NOMO-1 (cell line): ENCODE results near the gene NPHP4.
"Not testable (repeated sequence)": the region's sequence is repeated elsewhere in the genome, so short reads cannot be mapped to it uniquely, and the experiment has no call there.

ENCODE experiments used
- DNase-seq, 2 experiments: peaks; one replicate each; lab custom pipeline; 2025; ENCODE audit not compliant: unreplicated experiment in 2 of 2; lab: John Stamatoyannopoulos, UW

Gene NPHP4

DNA sequence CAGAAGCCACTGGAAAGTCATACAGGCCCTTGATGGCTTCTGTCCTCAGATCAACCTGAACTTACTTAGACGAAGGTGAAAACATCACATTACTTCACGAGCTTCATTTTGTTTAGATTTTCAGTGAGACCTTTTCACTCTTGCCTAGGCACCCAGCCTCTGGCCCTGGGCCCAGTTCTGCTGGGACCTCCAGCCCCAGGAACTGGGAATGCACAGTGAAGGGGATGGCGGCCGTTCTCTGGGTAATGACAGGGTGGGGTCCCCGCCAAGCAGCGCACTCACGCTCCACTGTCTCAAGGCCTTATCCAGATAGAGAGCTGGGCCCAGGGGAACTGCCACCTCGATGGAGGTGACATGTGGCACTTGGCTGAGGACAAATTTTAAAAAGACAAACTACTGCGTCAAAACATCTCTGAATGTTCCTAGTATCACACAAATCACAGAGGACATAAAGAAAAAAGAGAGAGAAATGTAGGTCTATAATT lies 54.8 kb downstream of the NPHP4 start:
- DNase-seq = no peak

DNA sequence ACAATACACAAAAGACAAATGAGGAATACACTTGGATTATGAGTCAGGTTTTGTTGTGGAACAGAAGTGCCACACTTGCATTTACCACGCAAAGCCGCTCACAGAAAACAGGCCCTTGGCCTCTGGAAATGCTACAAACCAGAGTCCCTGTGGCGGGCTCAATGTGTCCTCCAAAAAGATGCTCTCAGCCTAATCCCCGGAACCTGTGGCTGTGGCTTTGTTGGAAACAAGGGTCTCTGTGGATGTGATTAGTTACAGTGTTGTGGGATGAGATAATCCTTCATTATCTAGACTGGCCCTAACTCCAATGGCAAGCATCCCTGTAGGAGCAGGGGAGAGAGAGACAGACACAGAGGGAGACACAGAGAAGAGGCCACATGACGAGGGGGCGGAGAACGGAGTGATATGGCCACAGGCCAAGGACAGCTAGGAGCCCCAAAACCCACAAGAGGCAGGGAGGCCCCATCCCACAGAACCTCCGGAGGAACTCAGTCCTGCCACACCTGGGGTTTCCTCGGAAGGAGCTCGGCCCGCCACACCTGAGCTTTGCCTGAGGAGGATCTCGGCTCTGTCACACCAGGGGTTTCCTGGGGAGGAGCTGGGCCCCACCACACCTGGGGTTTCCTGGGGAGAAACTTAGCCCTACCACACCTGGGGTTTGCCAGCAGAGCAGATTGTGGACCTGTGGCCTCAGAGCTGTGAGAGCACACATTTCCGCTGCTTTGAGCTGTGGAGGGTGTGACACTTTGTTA lies 55.4 kb downstream of the NPHP4 start:
- DNase-seq = no peak

DNA sequence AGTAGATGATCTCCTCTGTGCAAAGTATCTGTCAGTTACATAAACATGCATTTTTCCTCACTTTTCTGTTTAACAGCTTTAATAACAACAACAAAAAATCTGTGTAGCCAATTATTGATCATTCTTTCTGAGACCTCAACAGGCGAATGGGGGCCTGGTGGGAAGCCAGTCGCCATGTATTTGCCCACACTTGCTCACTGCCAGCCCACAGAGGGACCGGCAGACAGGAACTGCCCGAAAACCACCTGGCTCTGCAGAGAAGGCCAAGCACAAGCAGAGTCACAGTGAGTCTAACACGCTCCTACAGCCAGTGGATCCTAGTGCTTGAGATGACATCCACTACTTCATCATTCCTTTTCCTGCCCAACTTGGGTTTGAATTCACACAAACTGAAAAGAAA lies 56.1 kb downstream of the NPHP4 start:
- DNase-seq = no peak

DNA sequence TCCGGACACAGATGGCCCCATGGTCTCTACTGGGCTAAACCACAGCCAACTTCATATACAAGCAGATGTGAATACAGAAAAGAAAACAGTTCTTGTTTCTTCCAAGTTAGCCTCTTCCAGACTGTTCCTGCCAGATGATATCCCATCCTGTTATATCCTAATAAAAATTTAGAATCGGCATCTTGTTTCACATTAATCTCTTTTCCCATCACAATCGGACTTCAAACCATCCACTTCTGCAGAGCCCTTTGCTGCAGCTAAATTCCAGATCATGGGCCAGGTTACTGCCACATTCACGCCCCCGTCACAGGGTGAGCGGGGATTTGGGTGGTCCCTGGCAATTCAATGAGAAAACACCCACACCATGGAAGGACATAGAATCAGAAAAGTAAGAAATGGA lies 57.2 kb downstream of the NPHP4 start:
- DNase-seq = no peak

DNA sequence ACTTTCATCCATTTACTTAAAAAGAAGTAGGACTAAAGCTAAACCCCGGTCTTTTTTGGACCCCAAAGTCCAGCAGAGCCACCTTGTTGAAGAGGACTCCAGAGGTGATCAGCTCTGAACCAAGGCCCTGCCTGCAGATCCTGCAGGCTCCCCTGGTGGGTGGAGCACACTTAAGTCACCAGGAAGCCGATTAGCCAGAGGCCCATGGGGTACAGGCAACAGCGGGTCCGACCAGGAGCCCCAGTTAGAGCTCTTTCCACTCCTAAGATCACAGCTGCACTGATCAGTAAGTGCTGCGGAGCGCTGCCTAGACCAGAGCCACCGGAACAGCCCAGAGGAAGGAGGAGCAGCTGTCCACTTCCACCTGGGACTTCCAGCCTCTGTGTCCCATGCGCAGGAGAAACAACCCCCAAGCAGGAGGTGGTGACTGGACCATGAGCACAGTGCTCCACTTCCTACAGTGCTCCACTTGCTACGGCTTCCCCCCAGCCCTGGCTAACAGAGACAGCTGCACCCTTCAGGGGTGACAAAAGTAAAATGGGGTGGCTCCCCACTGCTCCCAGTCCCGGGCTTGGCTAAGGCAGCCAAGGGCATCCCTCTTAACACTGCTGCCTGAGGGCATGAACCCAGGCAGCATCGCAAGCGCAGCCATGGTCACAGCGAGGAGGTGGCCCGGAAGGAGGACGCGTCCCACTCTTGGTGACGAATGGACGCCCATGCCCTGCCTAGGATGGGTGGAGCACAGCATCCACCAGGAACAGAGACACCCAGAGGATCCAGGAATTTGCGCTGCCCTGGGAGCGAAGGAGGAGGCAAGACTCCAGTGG lies 58.0 kb downstream of the NPHP4 start:
- no peak for DNase-seq

DNA sequence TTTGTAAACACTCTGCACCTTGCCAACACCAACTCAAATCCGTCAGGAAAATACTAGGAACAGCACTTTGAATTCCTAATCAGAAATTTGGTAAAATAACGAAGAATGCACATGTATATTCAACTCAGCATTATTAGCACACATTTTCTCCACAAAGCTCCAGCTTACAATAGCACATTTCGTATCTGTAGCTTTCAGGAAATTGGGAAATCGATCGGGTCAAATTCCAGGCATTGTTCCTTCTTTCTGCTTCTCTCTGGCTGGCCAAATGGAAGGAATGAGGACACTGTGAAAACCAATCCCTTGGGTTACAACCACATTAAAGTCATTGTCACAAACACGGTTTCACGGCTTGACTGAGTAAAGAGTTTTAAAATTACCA lies 58.6 kb downstream of the NPHP4 start:
- DNase-seq = no peak

DNA sequence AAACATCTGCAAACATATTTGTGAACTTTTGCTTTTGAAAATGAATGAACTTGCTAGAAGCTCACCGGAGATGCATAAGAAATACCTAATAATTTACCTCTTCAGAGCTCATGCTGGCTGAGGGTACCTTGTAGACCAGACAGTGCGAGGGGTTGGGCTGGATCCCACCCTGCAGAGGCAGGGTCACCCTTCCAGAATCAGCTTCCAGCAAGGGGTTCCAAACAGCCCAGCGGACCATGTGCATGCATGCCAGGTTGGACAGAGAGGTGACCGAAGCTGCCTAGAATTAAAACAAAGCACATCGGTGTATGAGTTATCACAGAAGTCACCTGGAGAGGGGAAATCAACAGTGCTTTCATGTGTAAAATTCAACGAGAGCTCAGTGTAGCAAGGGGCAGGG lies 59.2 kb downstream of the NPHP4 start:
- DNase-seq = no peak

DNA sequence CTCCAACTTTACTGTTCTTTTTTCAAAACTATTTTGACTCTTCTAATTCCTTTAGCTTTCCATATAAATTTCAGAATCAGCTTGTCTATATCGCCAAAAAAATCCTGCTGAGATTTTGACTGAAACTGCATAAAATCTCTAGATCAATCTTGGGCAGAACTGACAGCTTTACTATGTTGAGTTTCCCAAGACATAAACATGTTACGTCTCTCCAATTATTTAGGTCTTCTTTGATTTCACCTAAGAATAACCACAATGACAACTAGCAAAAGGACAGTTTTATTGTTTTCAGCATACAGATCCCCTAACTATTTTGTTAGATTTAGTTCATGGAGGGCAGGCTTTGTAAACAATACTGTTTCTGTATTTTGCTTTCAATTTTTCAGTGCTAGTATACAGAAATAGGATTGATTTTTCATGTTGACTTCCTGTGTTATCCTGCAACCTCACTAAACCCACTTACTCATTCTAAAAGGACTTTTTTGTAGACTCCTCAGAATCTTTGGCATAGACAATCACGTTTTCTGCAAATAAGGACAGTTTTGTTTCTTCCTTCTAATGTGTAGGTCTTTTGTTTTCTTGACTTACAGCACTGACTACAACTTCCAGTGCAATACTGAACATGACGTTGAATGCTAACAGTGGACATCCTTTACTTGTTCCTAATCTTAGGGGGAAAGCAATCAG lies 63.4 kb downstream of the NPHP4 start:
- DNase-seq = no peak

DNA sequence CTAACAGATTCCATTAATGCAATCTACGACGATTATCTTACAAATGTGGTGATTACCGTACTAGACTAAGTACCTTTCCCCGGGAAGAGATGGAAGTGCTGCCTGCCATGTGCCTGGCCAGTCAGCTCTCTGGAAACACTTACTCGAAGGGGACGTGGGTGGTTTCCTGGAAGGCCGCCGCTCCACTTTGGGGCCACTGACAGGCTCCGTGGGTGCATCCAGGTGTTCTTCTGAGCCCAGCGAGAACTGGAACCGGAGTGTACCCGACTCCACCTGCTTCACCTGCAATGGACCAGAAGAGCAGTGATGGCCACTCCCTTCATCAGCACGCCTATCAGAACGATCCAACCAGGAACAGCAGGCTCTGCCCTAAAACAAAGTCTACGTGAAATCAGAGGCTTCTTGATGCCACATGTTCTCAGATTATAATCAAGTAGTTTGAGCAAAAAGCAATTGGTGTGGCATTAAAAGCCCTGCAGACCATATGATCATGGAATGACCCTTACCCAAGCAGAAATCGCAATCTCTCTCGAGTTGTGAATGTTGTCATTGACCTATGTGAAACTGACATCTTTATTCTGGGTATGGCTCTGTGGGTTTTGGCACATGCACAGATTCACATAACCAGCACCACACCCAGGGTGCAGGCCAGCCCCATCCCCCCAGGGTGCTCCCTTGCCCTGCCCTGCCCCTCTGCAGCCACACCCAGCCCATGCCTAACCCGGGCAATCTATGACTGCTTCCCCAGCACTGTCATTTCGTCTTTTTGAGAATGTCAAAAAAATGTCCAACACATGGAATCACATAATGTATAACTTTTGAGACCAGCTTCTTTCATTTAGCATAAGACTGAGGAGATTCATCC lies 64.5 kb downstream of the NPHP4 start:
- DNase-seq = no peak

DNA sequence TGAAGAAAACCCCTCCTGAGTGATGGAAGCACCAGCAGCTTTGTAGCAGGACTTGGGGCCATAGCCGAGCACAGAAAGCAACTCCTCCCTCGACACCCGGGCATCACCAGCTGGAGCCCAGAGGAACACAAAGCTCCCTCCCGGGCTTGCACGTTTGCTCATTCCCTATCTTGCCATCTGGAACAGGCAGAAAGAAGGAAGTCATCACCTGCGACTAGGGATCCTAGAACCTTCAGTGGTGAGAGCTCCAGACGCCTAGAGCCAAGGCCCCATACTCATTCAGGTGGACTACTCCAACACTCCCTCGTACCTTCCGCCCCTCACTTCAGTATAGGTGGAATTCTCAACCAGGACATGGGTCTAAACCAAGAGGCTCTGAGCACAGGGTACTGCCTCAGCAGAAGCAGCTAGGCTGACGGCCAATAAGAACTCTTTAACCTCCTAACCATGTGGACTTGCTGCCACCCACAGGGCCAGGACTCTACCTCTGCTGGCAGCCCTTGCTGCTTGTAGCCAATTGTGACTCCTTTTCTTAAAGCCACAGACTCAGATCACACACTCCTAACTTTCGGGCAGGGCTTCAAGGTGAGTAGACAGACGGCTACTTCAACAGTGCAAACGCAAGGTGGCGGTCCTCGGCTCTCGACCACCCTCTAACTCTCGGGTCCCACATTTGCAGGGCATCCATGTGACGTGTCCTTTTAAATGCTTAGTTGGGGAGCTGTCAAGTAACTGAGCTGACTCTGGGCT lies 65.4 kb downstream of the NPHP4 start:
- no peak for DNase-seq

DNA sequence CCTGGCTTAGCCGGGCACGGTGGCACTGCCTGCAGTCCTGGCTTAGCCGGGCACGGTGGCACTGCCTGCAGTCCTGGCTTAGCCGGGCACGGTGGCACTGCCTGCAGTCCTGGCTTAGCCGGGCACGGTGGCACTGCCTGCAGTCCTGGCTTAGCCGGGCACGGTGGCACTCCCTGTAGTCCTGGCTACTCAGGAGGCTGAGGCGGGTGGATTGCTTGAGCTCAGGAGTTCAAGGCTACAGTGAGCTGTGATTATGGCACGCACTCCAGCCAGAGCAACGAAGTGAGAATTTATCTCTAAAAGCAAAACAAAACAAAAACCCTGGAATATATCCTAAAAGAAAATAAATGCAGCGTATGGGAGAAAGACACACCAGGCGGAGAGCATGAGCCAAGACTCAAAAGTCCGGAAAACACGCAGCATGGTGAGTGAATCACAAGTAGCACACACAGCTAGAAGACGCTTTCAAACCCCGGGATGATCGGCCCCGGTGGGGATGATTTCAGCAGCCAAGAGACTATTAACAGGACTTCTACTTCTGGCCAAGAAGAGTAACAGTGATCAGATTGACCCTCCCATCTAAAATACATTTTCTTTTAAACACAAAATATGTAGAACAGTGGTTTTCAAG lies 69.4 kb downstream of the NPHP4 start:
- DNase-seq = not testable (repeated sequence)

DNA sequence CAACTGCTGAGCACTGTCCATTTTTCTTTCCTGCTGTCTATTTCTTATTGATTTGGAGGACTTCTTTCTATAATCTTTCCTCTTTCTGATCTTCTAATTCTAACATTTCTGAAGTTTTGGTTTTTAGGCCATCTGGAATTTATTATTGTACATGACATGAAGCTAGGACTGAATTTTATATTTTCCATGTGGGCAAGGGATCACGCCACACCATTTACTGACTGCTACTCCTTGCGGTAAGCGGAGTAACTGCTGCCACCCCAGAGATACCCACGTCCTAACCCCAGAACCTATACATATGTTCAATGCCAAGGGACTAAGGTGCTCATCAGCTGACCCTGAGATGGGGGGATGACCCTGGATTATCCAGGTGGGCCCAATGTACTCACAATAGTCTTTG lies 70.6 kb downstream of the NPHP4 start:
- no peak for DNase-seq

DNA sequence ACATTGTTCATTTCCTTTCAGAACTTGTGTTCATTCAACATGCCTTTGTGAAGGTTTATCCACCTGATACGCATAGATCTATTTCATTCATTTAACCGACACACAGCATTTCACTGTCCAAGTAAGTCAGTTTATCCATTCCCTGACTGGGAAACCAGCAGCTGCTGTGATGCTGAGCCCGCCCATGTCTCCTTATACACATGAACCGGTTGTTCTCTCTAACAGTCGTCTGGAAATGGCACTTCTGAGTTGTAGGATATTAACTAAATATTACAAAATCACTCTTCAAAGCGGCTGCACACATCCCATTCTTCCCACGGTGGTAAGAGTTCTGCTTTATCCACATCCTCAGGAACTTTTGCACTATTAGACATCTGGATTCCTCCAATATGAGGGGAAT lies 71.1 kb downstream of the NPHP4 start:
- no peak for DNase-seq

DNA sequence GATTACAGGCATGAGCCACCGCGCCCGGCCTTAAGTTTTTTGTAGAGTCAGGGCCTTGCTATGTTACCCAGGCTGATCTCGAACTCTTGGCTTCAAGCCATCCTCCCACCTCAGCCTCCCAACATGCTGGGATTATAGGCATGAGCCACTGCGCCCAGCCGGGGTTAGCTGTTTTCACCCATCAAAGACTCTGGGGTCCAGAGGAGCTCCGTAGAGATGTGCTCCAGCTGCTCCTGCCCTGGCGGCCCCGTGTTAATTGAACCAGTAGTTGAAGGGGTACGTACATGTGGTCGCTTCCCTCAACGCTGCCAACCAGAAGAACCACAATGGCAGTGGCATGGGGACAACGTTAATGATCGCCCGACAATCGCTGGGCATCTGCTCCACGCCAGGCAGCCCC lies 72.0 kb downstream of the NPHP4 start:
- no peak for DNase-seq

DNA sequence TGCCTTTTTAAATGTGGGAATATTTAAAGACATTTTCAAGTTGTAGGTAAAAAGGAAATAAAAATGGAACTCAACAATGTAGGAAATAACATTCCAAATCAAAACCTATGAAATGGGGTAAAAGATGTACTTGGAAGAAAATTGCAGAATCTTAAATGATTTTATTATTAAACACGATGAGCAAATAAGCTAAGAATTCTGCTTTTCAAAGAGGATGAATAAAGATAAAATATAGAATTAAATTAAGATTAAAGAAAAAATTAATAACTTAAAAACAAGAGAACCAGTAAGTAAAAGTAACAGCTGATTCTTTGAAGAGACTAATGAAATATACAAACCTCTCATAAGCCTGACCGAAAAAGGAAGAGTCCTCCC lies 74.0 kb downstream of the NPHP4 start:
- DNase-seq = no peak

DNA sequence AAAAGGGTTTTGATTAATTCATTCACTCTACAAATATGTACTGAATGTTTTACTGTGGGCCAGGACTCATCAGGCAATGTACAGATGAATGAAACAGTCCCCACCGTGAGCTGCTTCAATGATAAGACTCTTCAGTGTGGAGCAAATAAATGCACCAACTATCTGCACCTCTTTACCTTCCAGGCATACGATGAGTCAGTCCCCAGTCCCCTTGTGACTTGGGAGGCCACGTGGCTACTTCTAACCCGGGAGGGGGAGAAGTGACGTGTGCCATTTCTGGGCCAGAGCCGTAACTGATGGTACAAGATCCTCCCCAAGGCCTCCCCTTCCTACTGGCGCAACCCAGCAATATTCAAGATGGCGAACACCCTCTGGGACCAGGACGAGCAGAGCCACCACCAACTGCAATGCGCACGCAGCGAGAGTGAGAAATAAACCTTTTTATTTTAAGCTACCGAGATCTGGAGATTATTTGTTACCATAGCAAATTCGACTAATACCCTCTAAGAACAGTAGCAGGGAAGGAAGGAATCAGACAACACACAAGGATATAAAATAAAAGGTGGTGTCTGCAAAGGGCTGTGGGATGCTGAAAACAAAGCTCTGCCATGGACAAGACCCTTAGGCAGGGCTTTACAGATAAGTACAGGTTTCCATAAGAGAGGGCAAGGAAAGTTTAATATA lies 74.5 kb downstream of the NPHP4 start:
- no peak for DNase-seq

DNA sequence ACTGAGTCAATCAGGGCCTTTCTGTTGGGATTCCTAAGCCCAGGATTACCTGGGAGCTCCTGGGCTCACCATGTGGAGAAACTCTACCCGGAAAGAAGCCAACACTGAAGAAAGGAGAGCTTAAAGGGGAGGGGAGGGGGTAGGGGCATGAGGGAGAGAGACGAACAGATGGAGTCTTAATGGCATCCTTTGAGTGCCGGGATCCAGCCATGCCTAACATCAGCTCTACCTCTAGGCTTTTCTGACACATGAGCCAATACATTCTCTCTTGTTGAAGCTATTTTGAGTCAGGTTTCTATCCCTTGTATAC lies 75.0 kb downstream of the NPHP4 start:
- DNase-seq = no peak

DNA sequence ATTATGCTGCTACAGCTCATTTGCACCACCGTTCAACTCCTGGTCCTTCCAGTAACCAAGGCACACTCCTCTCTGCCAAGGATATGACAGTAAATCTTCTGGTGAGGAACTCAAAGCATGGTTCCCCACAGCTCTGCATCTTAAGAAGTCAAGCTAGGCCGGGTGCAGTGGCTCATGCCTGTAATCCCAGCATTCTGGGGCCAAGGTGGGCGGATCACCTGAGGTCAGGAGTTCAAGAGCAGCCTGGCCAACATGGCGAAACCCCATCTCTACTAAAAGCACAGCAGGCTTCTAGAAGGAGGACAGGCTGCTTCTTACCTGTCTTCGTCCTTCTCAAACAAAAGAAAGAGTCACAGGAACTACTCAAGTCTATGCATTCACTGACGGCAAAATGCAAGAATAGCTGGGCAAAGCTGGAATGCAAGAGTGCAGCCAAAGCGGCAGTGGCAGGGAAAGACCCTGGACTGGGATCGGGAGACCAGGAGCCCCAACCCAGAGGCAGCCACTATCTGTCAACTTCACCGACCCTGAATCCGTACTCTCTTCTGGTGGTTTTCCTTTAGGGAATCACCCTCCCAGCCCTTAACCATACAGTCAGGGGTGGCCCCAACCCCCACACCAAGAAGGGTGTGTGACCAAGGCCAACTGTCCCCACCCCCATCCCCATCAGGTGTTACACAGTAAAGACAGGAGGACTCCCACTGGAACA lies 75.5 kb downstream of the NPHP4 start:
- no peak for DNase-seq
